ENCODE results near the gene PSME4. TPM values are rescaled to one million over a fixed set of nuclear protein-coding genes. Genes with fewer than 3 reads are reported as not detected.

PSME4 gene
- total RNA-seq, 1 experiment from 2014 or later = 87.4 TPM

DNA sequence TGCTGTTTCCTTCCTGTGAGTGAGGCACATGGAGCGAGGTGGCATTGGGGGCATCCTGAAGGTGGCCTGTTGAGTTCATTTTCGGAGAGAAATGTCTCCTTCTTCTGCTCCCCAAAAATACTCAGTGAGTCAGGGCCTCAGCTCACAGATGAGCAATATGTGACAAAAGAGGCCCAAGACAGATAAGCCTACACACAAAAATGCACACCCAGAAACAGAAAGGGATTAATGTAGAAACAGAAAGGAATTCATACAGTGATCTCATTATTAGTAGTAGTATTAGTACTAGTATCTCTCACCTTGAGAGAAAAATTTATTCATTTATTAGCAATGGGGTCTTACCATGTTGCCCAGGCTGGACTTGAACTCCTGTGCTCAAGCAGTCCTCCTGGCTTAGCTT is 116.1 kb downstream of the PSME4 start:
- Histone ChIP-seq H3K56ac (ENCODE audit: insufficient read length, low read depth, low read length) (no peak overlapping the region), H4K8ac (replicated peaks; ENCODE audit: insufficient read length, low read depth, low read length) (no peak overlapping the region), H3K27ac (ENCODE audit: insufficient read length, low read depth, low read length) (no peak overlapping the region), H2BK12ac (ENCODE audit: insufficient read length, low read depth, low read length) (no peak overlapping the region), H3K4me2 (ENCODE audit: insufficient read depth, insufficient read length, low read length) (no peak overlapping the region), H2AFZ (ENCODE audit: low read length) (no peak overlapping the region), H3K23me2 (ENCODE audit: insufficient read length, low read depth, low read length, poor library complexity, severe bottlenecking) (no peaks in the 10 kb centered on the region), H3T11ph (ENCODE audit: low read length) (no peak overlapping the region), H4K91ac (ENCODE audit: insufficient read length, low read depth, low read length) (no peak overlapping the region), H3K9ac (ENCODE audit: extremely low read depth, insufficient read length, low read length) (no peak overlapping the region), H3K79me2 (ENCODE audit: insufficient read depth, low read length) (no peaks in the 10 kb centered on the region), H4K5ac (ENCODE audit: insufficient read length, low read depth, low read length) (no peak overlapping the region), H4K20me1 (ENCODE audit: control insufficient read depth, insufficient read depth, insufficient read length) (no peaks in the 10 kb centered on the region), H2BK120ac (ENCODE audit: low read depth, low read length, poor library complexity, severe bottlenecking) (no peak overlapping the region), H3K4me1 (ENCODE audit: insufficient read depth, low read length) (no peaks in the 10 kb centered on the region), H2BK15ac (ENCODE audit: low read depth, low read length) (no peak overlapping the region), H3K9me3 (ENCODE audit: control insufficient read depth, low read depth, low read length) (no peaks in the 10 kb centered on the region), H3K4ac (ENCODE audit: low read depth, low read length) (no peak overlapping the region), H3K18ac (ENCODE audit: insufficient read length, low read depth, low read length) (no peak overlapping the region), H3K79me1 (ENCODE audit: insufficient read depth, low read depth, low read length, poor library complexity, severe bottlenecking) (no peaks in the 10 kb centered on the region), H3K27me3 (ENCODE audit: insufficient read depth, low read length) (no peaks in the 10 kb centered on the region), H2AK5ac (ENCODE audit: insufficient read length, low read length) (no peak overlapping the region), H3K23ac (ENCODE audit: insufficient read length, low read depth, low read length) (no peak overlapping the region), H3K14ac (ENCODE audit: insufficient read depth, low read length) (no peak overlapping the region), H2BK20ac (ENCODE audit: low read depth, low read length, poor library complexity, severe bottlenecking) (no peak overlapping the region), H2BK5ac (ENCODE audit: insufficient read length, low read length) (no peak overlapping the region)
- TF ChIP-seq CTCF (conservative IDR thresholded peaks at IDR 0.05) = no peak
- H3K9me3 Mint-ChIP-seq = no peaks in the 10 kb centered on the region
- no peak overlapping the region for H3K4me3 Mint-ChIP-seq
- H3K27me3 Mint-ChIP-seq (ENCODE audit: low read depth) = no peaks in the 10 kb centered on the region
- peaks cover 5 to 34% (median 14%) of the 10 kb centered on the region in 3 experiments; a peak in 6 of 7 replicates for H3K36me3 Mint-ChIP-seq (ENCODE audit: insufficient read depth in 1 of 3, low read depth in 3 of 3)
- no peak overlapping the region for H3K27ac Mint-ChIP-seq
- no peak for DNase-seq
- no CpG with 5 or more reads among the region's 2 CpGs for WGBS (ENCODE audit: extremely low coverage, insufficient read length, low lambda C conversion rate)
- H3K4me1 Mint-ChIP-seq = peaks cover 2 to 3% of the 10 kb centered on the region in 2 experiments; a peak in 2 of 4 replicates
